VCaP (cell line): ENCODE data around the gene LNX1.

Experiments used
- H3K27ac ChIP-seq: fragments of 450-650 bp; 2 replicates; pipeline ENCODE4 v1.5.1; 2017
- CTCF ChIP-seq: fragments of 450-650 bp; conservative IDR thresholded peaks from 2 replicates; pipeline ENCODE4 v1.5.1; 2017; ENCODE audit warnings: mild to moderate bottlenecking, moderate library complexity

LNX1 gene

GRCh38 chr4:53558065-53558801, 33.1 kb downstream of the LNX1 start:
- no peak overlapping the region for H3K27ac ChIP-seq
- TF ChIP-seq CTCF = no peak

GRCh38 chr4:53557669-53558064, 33.6 kb downstream of the LNX1 start:
- H3K27ac ChIP-seq = no peak overlapping the region
- no peak for TF ChIP-seq CTCF

GRCh38 chr4:53556651-53557050, 34.6 kb downstream of the LNX1 start:
- no peak overlapping the region for H3K27ac ChIP-seq
- TF ChIP-seq CTCF = no peak

GRCh38 chr4:53553486-53554210, 37.6 kb downstream of the LNX1 start:
- H3K27ac ChIP-seq = peak overlapping the region; percentile 58; the same call in 1 of the 2 replicates
- no peak for TF ChIP-seq CTCF

GRCh38 chr4:53552711-53553110, 38.6 kb downstream of the LNX1 start:
- TF ChIP-seq CTCF = no peak
- no peak overlapping the region for H3K27ac ChIP-seq

GRCh38 chr4:53551958-53552357, 39.3 kb downstream of the LNX1 start:
- H3K27ac ChIP-seq = no peak overlapping the region
- no peak for TF ChIP-seq CTCF

GRCh38 chr4:53551281-53551864, 39.9 kb downstream of the LNX1 start:
- TF ChIP-seq CTCF = no peak
- no peak overlapping the region for H3K27ac ChIP-seq
